Activated B cell treated with CpG ODN at 0.5 μM for 24 hours (primary cell): ENCODE measurements around the gene CCR7. TPM values are rescaled to one million over a fixed set of nuclear protein-coding genes. Genes with fewer than 3 reads are reported as not detected.

Source experiments
- ATAC-seq: fragments of 200-7000 bp; cut with Tn5 transposase; one replicate; pipeline ENCODE4 v1.10.0; 2021; ENCODE audit warnings: low read depth, mild to moderate bottlenecking, moderate library complexity
- CTCF ChIA-PET: fragments of 350-600 bp; sonication (Branson Sonifier 250); formaldehyde crosslinking; loops from one replicate; lab custom pipeline; 2021; ENCODE audit warnings: antibody characterized with exemption; lab: Charles Lee
- POLR2A ChIA-PET: fragments of 350-600 bp; sonication (Branson Sonifier 250); formaldehyde crosslinking; loops from one replicate; lab custom pipeline; 2021; ENCODE audit warnings: antibody characterized with exemption; lab: Charles Lee
- DNase-seq: peaks from one replicate; pipeline ENCODE4 v3.0.0; 2022
- H3K27ac Mint-ChIP-seq: one replicate; pipeline ENCODE4 v1.8.0; 2020; ENCODE audit warnings: mixed read lengths
- H3K27me3 Mint-ChIP-seq: one replicate; pipeline ENCODE4 v1.8.0; 2021; ENCODE audit warnings: mixed read lengths
- H3K36me3 Mint-ChIP-seq: one replicate; pipeline ENCODE4 v1.8.0; 2021; ENCODE audit warnings: low read depth, mixed read lengths
- H3K4me1 Mint-ChIP-seq: one replicate; pipeline ENCODE4 v1.8.0; 2021; ENCODE audit warnings: mixed read lengths
- H3K4me3 Mint-ChIP-seq: one replicate; pipeline ENCODE4 v1.8.0; 2020; ENCODE audit warnings: mild to moderate bottlenecking, mixed read lengths
- H3K9me3 Mint-ChIP-seq: one replicate; pipeline ENCODE4 v1.8.0; 2020; ENCODE audit warnings: mixed read lengths
- intact Hi-C: fragments of 100-400 bp; cut with micrococcal nuclease; formaldehyde crosslinking; loops from one replicate; pipeline ENCODE4 v1.15.1; 2024
- total RNA-seq: library from RNA; stranded (reverse); gene quantifications from 2 replicates; pipeline ENCODE4 v1.2.3, GENCODE V29; 2022
- TF ChIP-seq, protein P1 (sequence below): fragments of 200-600 bp; IDR thresholded peaks from one replicate; pipeline ENCODE4 v1.8.0; 2022; ENCODE audit warnings: antibody characterized with exemption, mild to moderate bottlenecking

CCR7 gene
- total RNA-seq, 1 donor from 2014 or later = 572 TPM

GRCh38 chr17:40559954-40560591 lies 5.2 kb downstream of the CCR7 start:
- CTCF ChIA-PET = interaction anchor here (0.7 to 16.7 kb wide), 32 partner anchors 10 to 1107 kb away, joined by 3 to 426 read pairs (median 4); partner anchors contain the start of genes IGFBP4 and TOP2A
- H3K4me1 Mint-ChIP-seq = peaks cover 81% of the 10 kb centered on the region
- ATAC-seq (peak; percentile 25), DNase-seq (peak; percentile 71)
- H3K27me3 Mint-ChIP-seq = no peaks in the 10 kb centered on the region
- H3K27ac Mint-ChIP-seq = peak overlapping the region; percentile 99
- intact Hi-C loops = loop anchor here (1.0 to 5.0 kb wide), 13 partner anchors 10 to 1129 kb away; partner anchors contain the start of genes EIF1 and TOP2A
- no peaks in the 10 kb centered on the region for H3K9me3 Mint-ChIP-seq
- TF ChIP-seq, protein P1, sequence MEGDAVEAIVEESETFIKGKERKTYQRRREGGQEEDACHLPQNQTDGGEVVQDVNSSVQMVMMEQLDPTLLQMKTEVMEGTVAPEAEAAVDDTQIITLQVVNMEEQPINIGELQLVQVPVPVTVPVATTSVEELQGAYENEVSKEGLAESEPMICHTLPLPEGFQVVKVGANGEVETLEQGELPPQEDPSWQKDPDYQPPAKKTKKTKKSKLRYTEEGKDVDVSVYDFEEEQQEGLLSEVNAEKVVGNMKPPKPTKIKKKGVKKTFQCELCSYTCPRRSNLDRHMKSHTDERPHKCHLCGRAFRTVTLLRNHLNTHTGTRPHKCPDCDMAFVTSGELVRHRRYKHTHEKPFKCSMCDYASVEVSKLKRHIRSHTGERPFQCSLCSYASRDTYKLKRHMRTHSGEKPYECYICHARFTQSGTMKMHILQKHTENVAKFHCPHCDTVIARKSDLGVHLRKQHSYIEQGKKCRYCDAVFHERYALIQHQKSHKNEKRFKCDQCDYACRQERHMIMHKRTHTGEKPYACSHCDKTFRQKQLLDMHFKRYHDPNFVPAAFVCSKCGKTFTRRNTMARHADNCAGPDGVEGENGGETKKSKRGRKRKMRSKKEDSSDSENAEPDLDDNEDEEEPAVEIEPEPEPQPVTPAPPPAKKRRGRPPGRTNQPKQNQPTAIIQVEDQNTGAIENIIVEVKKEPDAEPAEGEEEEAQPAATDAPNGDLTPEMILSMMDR = peak; percentile 74
- H3K4me3 Mint-ChIP-seq = peak overlapping the region; percentile 89
- peaks cover 99% of the 10 kb centered on the region for H3K36me3 Mint-ChIP-seq
- POLR2A ChIA-PET = interaction anchor here (0.6 to 40.7 kb wide), 32 partner anchors 0 to 1129 kb away, joined by 3 to 1885 read pairs (median 6); partner anchors contain the start of genes CCR7, EIF1, IGFBP4 and SMARCE1

DNA sequence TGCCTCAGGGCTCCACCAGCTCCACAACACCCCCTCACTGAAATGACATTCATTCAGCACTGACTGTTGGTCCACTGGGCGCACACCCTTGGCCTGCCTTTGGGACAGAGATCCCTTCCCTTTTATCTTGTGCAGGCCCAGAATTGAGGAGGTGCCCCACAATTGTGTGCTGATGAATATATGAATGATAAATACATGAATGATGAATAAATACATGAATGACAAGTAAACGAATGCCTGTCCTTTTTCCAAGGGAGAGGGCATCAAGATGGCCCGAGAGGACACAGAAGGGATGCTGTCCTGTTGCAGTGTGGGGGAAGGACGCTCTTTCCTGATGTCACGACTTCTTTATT lies 5.7 kb downstream of the CCR7 start:
- H3K36me3 Mint-ChIP-seq = peaks cover 99% of the 10 kb centered on the region
- intact Hi-C loops = no loop called here
- peak; percentile 12 for DNase-seq
- H3K9me3 Mint-ChIP-seq = no peaks in the 10 kb centered on the region
- TF ChIP-seq, protein P1 = no peak
- peaks cover 87% of the 10 kb centered on the region for H3K4me1 Mint-ChIP-seq
- ATAC-seq = no peak
- H3K27me3 Mint-ChIP-seq = no peaks in the 10 kb centered on the region
- ChIA-PET POLR2A (interaction anchor here (1.1 to 40.7 kb wide), 18 partner anchors 1 to 1107 kb away, joined by 3 to 1885 read pairs (median 10); partner anchors contain the start of genes CCR7, IGFBP4, SMARCE1 and TOP2A), CTCF (interaction anchor here (0.7 to 16.7 kb wide), 20 partner anchors 10 to 1103 kb away, joined by 3 to 426 read pairs (median 5); partner anchors contain the start of genes IGFBP4 and TOP2A)
- H3K27ac Mint-ChIP-seq = peak overlapping the region; percentile 99
- peak overlapping the region; percentile 89 for H3K4me3 Mint-ChIP-seq

GRCh38 chr17:40558890-40559563 lies 6.2 kb downstream of the CCR7 start:
- Mint-ChIP-seq H3K27me3 (no peaks in the 10 kb centered on the region), H3K36me3 (peaks cover 99% of the 10 kb centered on the region), H3K4me1 (peaks cover 92% of the 10 kb centered on the region), H3K9me3 (no peaks in the 10 kb centered on the region), H3K27ac (peak overlapping the region; percentile 99), H3K4me3 (peak overlapping the region; percentile 89)
- intact Hi-C loops = no loop called here
- TF ChIP-seq, protein P1 = no peak
- ATAC-seq (no peak), DNase-seq (peak; percentile 9)
- ChIA-PET POLR2A (interaction anchor here (0.8 to 40.7 kb wide), 12 partner anchors 2 to 1130 kb away, joined by 3 to 1885 read pairs (median 20); partner anchors contain the start of genes CCR7, EIF1, IGFBP4 and TOP2A), CTCF (interaction anchor here (0.6 to 16.7 kb wide), 11 partner anchors 8 to 1104 kb away, joined by 3 to 426 read pairs (median 4); no protein-coding TSS in a partner anchor)

- peak overlapping the region; percentile 89 for H3K4me3 Mint-ChIP-seq
- H3K27ac Mint-ChIP-seq = peak overlapping the region; percentile 99
- ATAC-seq = no peak
- ChIA-PET CTCF (interaction anchor here (0.6 to 16.7 kb wide), 6 partner anchors 9 to 58 kb away, joined by 3 to 426 read pairs (median 14); no protein-coding TSS in a partner anchor), POLR2A (interaction anchor here (0.8 to 40.7 kb wide), 10 partner anchors 2 to 1131 kb away, joined by 3 to 1885 read pairs (median 6); partner anchors contain the start of genes CCR7, EIF1, IGFBP4 and TOP2A)
- peaks cover 99% of the 10 kb centered on the region for H3K36me3 Mint-ChIP-seq
- no peaks in the 10 kb centered on the region for H3K9me3 Mint-ChIP-seq
- TF ChIP-seq, protein P1 = no peak
- no peak for DNase-seq
- intact Hi-C loops = no loop called here
- H3K27me3 Mint-ChIP-seq = no peaks in the 10 kb centered on the region
- H3K4me1 Mint-ChIP-seq = peaks cover 95% of the 10 kb centered on the region
Observed at GRCh38 chr17:40558300-40558889, 6.9 kb downstream of the CCR7 start.
